GM18909 (cell line): ENCODE data around the gene AOC1.
"Not testable (repeated sequence)": the region's sequence is repeated elsewhere in the genome, so short reads cannot be mapped to it uniquely, and the experiment has no call there.

Experiments used
- ATAC-seq: cut with Tn5 transposase; IDR thresholded peaks from one replicate; pipeline ENCODE4 v1.9.1; 2021; ENCODE audit warnings: mild to moderate bottlenecking; ENCODE audit not compliant: unreplicated experiment, poor library complexity

Gene AOC1, protein sequence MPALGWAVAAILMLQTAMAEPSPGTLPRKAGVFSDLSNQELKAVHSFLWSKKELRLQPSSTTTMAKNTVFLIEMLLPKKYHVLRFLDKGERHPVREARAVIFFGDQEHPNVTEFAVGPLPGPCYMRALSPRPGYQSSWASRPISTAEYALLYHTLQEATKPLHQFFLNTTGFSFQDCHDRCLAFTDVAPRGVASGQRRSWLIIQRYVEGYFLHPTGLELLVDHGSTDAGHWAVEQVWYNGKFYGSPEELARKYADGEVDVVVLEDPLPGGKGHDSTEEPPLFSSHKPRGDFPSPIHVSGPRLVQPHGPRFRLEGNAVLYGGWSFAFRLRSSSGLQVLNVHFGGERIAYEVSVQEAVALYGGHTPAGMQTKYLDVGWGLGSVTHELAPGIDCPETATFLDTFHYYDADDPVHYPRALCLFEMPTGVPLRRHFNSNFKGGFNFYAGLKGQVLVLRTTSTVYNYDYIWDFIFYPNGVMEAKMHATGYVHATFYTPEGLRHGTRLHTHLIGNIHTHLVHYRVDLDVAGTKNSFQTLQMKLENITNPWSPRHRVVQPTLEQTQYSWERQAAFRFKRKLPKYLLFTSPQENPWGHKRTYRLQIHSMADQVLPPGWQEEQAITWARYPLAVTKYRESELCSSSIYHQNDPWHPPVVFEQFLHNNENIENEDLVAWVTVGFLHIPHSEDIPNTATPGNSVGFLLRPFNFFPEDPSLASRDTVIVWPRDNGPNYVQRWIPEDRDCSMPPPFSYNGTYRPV

DNA sequence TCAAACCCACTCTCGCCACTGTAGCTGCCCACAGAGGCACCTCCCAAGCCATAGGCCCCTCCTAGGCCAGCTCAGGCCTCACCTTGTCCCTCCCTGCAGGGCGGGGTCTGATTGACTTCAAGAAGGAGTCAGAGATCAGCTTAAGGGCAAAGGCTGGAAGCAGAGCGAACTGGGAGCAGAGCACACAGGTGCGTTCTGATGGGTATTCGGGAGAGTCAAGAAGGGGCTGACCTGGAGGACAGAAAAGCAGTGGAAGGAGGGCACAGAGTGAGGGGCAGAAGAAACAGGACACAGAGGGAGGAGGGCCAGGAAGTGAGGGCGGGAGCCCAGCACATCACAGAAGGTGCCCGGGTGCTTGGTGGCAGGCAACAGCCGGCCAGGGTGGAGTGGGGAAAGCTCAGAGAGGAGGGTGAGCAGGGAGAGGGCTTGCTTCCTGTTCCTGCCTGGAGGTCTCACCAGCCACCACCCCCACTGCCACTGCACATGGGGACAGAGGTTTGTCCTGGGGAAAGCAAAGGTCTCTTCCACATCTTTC is at the start of gene AOC1:
Gene AOC1, plus strand, starts transcription at position 147 of the 535 bp plus-strand sequence. CDS start 3,954 bp downstream, outside the sequence.
- ATAC-seq, result no peak

DNA sequence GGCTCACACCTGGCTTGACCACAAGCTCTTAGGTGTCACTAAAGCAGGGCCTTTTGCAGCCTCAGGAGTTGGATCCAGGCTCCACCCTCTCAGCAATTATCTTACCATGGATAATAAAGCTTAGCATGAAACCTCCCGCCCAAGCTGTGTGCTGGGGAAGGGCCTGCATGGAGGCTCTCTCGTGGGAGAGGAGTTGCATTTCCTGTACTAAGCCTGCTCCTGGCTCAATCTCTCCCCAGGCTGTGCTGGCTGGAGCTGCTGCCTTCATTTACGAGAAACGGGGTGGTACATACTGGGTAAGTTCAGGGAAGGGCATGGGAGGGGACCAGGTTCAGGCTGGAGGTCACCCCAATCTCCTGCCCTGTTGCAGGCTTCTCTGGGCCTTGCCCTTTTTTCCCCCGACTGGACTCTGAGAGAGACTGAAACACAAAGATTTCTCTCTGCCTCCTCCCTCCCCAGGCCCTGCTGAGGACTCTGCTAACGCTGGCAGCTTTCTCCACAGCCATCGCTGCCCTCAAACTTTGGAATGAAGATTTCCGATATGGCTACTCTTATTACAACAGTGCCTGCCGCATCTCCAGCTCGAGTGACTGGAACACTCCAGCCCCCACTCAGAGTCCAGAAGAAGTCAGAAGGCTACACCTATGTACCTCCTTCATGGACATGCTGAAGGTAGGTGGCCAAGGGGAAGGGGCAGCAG is 49.0 kb upstream of the AOC1 start:
- ATAC-seq, result no peak

DNA sequence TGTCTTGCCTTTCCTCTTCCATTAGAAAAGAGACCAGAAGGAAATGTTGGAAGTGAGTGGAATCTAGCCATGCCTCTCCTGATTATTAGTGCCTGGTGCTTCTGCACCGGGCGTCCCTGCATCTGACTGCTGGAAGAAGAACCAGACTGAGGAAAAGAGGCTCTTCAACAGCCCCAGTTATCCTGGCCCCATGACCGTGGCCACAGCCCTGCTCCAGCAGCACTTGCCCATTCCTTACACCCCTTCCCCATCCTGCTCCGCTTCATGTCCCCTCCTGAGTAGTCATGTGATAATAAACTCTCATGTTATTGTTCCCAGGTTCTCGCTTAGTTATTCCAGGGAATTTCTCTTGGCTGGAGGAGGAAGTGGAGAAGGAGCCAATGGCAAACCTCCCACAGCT is 47.5 kb upstream of the AOC1 start:
- no peak for ATAC-seq

DNA sequence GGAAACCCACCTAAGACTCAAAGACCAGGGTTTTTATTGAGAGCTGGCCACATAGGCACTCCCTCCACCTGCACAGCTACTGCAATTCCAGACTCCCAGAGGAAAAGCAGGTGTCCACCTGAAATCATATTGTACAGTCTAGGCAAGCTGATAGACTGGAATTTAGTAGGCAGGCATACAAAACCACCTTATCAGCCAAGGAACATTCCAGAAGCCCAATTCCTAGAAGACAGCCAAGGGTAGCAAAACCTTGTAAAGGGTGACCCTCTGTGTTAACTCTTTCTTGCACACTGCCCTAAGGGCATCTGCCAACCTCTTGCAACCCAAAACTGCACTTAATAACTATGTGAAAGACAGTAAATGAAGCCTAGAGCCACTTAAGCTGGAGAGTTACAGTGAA is 46.5 kb upstream of the AOC1 start:
- ATAC-seq, result no peak

DNA sequence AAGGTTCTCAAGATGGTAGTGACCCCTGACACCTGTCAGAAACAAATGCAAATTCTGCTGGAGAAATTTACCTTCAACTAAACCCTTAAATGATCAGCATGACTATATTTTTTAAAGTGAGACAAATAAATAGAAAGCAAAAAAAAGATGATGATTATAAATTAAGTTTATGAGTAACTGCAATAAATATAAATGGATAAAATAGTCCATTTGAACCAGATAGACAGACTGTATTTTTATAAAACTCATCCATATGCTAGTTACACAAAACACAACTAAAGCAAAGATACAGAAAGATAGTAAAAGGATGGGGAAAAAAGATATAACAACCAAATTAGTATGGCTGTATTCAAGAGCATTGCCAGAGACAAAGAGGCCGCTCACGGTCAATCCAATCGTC is 45.9 kb upstream of the AOC1 start:
- no peak for ATAC-seq

DNA sequence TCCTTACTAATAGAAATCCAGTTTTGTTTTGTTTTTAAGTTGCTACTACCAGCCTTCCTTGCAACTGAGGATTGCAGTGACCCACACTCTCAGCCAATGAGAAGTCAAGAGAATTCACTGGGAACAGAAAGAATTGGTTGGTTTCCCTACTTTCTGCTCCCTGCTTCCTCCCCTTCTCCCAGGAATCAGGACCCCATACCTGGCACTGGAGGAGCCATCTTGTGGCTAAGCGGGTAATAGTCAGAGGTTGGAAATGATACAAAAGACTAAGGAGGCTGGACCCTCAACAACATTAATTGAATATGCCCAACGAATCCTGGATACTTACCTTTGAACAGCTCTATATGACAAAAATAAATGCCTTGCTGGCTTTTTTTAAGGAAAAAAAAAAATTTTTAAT is 45.5 kb upstream of the AOC1 start:
- ATAC-seq, result no peak

DNA sequence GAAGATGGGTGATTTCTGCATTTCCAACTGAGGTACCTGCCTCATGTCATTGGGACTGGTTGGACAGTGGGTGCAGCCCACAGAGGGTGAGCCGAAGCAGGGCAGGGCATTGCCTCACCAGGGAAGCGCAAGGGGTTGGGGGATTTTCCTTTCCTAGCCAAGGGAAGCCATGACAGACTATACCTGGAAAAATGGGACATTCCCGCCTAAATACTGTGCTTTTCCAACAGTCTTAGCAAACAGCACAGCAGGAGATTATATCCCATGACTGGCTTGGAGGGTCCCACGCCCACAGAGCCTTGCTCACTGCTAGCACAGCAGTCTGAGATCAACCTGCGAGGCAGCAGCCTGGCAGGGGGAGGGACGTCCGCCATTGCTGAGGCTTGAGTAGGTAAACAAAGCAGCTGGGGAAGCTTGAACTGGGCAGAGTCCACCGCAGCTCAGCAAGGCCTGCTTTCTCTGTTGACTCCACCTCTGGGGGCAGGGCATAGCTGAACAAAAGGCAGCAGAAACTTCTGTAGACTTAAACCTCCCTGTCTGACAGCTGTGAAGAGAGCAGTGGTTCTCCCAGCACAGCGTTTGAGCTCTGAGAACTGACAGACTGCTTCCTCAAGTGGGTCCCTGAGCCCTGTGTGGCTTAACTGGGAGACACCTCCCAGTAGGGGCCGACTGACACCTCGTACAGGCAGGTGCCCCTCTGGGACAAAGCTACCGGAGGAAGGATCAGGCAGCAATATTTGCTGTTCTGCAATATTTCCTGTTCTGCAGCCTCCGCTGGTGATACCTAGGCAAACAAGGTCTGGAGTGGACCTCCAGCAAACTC is 44.5 kb upstream of the AOC1 start:
- not testable (repeated sequence) for ATAC-seq

DNA sequence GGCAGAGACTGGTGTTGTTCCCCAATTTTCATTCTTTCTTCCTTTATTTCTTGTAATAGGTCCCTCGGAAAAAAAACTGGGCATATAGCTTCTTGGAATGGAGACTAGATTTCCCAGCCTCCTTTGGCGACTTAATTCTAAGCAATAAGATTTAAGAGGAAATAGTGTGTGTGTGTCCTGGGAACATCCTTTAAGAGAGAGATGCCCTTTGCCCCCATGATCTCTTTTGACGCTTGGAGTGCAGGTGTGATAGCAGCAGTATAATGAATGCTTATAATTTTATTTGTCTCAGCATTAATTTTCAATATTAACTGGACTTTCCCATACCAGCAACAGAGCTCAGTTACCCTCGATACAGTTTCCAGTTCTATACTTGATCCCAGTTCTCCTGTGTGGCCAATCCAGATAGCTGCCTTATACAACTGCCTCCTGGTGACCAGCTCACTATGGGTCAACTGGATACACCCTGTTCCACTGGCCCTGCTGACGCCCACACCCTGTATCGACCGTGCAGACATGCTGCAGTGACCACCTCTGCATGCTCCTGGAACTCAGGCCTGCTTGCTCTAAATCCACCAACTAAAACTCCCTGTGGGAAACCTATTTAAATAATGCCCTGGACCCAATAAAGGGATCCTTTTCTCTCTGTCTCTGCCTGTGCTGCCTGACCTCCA is 37.9 kb upstream of the AOC1 start:
- ATAC-seq, result no peak

DNA sequence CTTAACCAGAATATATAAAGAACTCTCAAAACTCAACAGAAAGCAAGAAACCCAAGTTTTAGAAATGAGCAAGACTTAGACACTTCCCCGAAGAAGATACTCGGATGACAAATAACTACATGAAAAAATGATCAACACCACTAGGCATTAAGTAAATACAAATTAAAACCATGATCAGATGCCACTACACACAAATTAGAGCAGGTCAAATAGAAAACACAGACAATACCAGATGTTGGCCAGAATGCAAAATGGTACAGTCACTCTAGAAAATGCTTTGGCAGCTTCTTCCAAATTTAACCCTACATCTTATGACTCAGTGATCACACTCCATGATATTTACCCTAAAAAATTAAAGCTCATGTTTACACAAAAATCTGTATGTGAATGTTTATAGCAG is 33.3 kb upstream of the AOC1 start:
- no peak for ATAC-seq

DNA sequence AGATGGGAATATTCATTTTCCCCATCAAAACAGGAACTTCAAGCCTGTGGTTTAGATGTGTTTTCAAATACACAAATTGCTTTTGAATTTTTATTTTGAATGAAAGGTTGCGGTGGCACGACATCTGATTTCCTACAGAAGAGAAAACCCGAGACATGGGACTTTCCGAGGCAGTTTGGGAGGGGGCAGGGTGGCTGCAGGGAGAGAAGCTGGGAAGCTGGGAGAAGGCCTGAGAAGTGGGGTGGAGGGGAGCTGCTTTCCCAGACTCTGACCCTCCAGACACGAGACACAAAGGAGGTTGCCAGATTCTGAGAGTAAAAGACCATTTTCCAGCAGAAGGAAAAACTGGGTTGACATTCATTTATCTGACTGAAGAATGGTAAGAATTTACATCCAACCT is 32.2 kb upstream of the AOC1 start:
- no peak for ATAC-seq

DNA sequence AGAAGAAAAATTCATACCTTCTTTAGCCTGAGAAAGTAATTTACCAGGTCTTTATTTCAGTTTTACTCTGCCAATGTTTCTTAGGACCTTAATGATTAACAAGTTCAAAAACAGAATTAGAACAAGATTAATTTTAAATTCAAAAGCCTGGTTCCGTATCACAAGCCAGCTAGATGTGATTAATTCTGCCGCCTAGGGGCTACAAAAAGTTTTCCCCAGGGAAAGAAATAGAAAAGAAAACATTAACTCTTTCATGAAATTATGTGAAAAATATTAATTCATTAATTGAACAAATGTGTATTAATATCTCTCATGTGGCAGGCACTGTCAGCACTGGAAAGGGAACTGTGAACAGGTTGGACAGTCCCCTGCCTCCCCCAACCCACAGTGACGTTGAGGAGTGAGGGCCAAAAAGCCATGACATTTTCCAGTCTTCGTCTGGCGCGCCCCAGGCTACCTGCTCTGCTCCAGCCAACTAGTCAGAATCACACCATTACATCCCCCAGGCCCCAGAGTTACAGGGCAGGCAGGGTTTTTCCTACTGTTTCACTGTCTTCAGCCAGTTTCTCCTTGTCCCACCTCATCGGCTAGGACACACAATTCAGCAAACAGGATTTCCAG is 31.6 kb upstream of the AOC1 start:
- ATAC-seq, result no peak

DNA sequence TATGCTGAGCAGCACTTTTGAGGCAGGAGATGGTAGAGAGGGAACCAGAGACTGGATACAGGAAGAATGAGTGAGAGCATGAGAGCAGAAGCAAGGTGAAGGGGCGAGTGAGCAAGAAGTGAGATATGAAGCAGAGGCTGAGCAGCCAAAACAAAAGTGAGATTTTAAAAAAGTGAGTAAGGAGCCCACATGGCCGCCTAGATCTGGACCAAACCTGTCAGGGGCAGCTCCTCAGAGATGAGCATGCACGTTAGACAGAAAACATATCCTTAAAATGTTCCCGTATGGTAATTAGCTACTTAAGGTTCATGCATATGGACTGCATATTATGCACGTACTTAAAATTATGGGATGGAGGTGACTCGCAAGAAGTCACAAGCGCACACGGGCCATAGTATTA is 29.3 kb upstream of the AOC1 start:
- ATAC-seq, result no peak

DNA sequence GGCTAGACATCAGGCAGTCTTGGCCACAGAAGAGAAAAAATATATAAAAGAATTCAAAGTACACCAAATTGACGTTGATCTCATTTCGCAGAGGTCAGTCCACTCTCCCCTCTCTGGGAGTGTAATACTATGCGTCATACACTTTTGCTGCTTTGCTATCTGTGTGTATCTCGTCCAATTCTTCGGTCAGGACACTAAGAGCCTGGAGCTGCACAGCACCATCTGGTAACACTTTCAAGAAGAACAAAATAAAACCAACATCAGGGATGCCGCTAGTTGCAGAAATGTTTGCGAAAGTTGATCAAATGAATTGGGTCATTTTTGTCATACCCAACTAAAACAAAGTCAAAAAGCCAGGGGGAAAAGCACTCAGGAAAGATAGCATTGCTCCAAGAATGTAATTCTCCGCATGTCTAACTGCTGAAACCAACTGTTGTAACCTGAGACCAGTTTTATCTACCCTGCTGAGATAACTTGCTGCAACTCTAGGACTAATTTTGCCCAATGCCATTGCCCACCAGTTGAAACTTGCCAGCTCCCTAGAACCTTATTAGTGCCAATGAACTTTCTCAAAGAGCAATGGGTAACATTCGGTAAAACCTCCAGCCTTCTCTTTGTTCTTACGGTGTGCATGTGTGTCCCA is 28.7 kb upstream of the AOC1 start:
- no peak for ATAC-seq

DNA sequence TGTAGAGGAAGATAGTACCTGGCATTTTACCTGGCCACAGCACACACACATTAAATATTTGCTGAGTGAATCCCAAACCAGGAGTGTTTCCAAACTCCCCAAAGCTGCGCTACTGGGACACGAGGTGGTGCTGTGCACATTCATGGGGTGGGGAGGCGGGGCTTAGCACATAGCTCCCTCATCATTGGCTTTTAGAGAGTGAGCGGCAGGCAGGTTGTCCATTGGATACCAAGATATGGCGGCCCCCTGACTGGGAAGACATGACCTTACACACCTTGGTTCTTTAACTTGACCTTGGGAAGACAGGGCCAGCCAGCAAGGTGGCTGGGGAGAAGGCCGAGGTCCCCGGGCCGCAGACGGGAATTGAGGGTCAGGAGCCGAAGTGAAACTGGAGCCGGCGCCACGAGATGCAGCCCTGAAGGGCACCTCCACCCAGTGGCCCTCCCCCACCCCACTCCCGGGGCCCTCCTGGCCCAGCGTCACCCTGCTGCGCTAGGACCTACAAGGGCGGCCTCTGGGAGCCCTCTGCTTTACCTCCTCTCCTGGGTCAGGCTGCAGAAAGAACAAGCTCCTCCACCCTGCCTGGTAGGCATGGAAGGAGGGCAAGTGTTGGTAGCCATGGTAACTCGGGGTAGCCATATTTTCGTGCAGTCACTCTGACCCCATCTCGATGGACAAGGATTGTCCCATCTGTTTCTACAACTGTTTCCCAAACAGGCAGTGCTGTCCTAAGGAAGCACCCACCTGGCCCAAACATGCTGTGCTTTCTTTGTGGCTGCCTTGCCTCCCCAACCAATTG is 27.7 kb upstream of the AOC1 start:
- no peak for ATAC-seq

DNA sequence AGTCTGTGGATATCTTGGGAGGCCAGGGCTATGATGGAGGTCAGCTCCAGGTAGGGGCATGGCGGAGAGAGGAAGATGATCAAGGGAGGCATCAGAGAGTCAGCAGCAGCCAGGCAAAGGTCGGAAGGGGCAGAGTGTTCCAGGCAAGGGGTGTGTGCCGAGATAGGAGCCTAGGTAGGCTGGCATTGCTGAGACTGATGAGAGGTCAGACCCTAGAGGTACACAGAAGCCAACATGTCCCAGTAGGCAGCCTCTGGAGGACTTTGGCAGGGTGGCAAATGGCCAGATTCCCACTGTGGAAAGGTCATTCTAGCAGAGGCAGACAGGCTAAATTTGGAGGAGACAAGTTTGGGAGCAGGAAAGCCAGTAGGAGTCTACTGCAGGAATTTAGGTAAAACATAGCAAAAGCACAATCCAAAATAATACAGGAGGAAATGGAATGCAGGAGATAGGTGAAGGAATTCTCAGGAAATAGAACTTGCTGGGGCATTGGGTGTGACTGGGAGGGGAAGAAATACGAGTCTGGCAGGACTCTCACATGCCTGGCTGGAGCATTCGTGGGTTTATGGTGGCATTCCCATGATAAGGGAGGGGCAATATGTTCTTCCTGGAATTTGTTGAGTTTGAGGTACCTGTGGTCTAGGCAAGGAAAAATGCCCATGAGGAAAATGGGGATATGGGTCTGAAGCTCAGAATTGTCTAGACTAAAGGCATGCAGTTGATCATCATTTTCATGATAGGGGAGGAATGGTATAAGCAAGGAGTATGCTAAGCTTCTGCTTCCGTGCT is 26.1 kb upstream of the AOC1 start:
- no peak for ATAC-seq

DNA sequence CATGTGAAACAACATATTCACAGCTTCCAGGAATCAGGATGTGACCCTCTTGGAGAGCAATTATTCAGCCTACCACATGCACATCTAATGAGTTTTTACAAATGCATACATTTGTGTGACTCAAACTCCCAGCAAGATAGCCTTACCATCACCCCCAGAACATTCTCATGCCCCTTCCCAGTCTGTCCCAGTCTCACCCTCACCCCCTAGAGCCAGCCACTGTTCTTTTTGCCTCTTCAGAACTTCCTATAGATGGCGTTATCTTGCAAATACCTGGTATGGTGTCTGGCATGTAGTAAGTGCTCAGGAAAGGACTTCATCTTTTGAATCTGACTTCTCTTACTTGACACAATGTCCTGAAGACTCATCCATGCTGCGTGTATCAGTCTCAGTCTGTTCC is 23.9 kb upstream of the AOC1 start:
- ATAC-seq, result no peak

DNA sequence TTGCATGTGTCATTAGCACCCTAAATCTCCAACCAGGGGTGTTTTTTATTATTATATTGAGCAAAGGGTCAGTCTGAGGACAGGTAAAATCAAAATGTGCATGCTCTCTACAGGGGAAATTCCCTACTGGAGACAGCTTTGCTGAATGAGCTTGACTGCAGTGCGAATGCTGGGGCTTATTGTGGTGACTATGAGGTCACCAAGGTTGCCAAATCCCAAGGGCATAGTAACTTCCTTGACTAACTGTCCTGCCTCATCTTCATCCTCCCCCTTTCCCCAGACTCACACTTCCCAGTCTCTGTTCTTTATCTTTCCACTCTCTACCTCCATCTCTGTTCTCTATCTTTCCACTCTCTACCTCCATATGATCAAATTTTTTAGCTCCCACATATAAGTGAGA is 22.9 kb upstream of the AOC1 start:
- ATAC-seq, result no peak
